SHP77 treated with DMSO at 0.1 percent for 48 hours (cell line): ENCODE measurements around the gene CPN2.

Experiments used
- DNase-seq: peaks from one replicate; lab custom pipeline; 2025; lab: John Stamatoyannopoulos, UW

Gene CPN2

DNA sequence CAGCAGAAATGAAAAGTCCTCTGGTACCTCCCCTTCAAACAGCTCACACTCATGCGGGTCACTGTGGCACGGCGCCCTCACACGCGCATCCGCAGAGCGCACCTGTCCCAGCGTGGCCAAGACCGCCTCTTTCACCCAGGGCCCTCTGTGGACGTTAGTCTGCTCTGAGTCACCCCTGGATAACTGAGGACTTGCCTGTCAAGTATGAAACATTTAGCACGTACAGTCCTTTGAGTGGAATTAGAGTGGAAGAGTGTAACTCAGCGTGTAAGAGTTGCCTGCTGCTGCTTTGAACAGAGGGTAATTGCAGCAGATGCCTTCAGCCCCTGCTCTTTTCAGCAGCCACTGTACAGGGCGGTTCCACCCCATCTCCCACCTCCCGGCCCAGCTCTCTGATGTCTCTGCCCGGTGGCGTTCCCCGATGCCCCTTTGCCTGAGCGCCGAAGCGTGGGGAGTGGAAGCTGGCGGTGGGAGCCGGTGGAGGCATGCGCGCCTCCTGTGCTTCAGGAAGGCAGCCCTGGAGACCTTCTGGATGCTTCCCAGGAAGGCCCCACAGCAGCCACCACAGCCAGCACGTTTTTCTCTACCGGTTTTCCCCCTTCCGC, 23.0 kb downstream of the CPN2 start:
- DNase-seq = no peak

DNA sequence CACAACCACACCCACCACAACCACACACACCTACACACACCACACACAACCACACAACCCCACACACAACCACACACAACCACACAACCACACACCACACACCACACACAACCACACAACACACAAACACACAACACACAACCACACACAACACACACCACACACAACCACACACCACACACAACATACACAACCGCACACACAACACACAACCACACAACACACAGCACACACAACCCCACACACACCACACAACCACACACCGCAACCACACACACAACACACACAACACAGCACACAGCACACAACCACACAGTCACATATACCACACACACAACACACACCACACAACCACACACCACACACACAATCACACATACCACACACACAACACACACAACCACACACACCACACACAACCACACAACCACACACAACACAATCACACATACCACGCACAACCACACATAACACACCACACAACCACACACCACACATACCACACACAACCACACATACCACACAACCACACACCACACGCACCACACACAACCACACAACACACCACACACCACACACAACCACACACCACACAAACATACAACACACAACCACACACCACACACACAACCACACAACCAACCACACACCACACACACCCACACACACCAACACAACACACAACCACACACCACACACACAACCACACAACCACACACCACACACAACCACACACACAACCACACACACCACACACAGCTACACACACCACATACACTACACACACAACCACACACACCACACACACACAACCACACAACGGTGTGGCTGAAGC, 23.7 kb downstream of the CPN2 start:
- no peak for DNase-seq

DNA sequence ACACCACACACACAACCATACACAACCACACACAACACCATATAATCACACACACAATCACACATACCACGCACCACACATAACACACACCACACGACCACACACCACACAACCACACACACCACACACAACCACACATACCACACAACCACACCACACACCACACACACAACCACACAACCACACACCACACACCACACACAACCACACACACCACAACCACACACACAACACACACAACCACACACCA, 24.2 kb downstream of the CPN2 start:
- no peak for DNase-seq

DNA sequence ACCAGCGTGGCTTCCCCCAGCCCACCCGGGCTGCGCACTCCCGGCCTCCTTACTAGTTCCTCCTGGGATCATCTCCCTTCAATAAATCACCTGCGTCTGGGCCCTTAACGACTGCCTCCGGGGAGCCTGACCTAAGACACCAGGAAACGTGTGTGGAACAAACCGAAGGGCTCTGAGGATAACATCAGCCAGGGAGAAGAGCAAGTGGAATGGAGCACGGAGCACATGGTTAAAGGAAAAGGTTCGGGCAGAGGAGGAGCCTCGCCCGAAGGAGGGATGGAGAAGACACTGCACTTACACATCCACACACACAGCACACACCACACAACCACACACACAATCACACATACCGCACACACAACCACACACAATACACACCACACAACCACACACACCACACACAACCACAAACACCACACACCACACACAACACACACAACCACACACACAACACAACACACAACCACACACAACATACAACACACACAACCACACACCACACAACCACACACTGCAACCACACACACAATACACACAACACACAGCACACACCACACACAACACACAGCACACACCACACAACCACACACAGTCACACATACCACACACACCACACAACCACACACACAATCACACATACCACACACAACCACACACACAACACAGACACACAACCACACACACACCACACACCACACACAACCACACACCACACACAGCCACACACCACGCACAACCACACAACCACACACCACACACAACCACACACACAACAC, 24.7 kb downstream of the CPN2 start:
- DNase-seq = no peak

DNA sequence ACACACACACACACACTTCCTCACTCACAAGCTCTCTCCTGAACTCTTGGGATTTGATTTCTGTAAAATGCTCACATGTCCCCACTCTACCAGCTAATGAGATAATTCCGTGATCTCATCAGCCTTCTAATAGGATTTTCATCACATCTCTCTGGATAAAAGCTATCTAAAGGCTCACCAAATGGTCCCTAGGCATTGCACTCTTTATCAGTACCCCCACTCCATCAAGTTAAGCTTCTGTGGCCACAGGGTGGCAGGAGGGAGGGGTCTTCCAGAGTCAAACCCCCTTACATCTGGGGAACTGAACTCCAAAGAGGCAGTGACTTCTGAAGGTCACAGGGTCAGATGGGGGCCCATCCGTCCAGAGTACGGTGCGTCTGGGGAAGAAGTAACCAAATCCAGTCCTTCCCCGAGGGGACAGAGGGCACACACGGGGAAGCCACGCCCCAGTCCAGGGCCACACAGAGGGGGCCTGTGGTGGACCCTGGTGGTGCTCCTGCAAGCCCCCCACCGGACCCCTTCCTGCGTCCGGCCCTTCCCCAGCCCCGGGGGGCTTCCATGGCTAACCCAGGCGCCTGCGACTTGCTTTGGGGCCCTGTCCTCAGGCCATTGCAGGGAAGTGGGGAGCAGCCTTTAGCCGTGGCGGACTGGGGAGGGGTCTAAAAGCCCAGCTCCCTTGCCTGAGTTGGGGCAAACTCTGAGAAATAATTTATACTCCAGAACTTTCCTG, 25.5 kb downstream of the CPN2 start:
- no peak for DNase-seq

DNA sequence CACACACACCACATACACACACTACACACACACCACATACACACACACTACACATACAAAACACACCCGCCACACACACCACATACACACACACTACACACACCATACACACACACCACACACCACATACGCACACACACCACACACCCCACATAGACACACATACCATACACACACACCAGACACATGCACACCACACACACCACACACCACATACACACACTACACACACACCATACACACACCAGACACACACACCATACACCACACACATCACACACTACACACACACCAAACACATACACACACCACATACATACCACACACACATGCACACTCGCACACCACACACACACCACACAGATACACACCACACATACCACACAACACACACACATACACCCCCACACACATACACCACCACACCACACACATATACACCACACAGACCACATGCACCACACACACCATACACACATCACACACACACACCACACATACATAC, 26.3 kb downstream of the CPN2 start:
- DNase-seq = no peak

DNA sequence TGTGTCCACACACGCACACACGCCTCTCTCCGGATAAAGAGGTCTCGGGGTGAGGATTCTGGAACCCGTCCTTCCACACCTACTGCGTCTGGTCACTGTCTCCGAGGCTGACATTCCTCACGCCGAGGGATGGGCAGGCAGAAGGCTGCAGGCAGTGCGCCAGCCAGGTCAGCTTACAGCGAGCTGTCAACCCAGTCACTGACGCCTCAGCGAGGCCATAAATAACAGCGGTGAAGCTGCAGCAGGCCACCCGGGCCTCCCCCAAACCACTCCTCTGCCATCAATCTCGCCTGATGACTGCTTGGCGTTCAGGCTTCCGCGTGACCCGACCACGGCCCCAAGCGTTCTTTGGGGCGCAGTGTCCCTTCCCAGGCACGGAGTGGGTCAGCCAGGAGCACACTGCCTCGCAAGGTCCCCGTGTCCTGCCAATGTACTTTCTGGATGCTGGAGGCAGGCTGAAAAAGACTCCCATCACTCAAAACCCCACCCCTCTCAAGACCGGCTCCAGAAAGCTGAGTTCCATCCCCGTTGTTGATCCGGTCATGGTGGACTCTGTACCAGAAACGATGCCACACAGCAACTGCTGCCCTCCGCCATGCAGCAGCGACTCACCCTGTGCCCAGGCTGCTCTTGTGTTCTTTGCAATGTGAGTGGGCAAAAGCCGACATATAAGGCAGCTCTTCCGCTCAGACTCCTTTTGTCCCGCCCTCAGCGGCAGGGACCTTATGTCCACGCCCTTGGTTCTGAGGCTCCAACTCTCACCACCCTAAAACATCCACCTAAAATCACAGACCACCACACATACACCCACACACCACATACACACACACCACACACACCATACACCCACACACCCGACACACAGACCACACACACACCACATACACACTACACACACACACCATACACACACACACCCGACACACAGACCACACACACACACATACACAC, 27.1 kb downstream of the CPN2 start:
- DNase-seq = no peak

DNA sequence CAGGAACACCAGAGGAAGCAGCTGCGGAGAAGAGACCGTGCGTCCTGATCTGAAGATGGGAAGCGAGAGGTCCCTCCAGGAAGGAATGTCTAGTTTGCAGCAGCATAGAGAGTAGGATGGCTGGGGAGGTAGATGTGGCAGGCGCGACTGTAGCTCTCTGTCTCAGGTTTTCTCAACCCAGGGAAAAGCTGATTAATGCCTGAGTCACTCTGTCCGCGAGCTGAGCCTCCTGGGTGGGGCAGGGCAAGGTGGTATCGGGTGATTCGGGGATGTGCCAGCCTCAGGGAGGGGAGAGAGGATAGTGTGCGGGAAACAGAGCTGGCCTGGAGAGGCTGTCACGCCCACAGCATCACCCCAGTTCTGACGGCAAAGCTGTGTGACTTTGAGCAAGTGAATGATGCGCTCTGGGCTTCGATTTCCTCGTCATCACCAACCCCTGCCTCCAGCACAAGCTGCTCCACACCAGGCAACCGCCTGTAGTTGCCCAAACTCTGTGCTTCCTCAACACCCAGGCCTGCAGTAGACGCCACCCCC, 28.4 kb downstream of the CPN2 start:
- DNase-seq = no peak

DNA sequence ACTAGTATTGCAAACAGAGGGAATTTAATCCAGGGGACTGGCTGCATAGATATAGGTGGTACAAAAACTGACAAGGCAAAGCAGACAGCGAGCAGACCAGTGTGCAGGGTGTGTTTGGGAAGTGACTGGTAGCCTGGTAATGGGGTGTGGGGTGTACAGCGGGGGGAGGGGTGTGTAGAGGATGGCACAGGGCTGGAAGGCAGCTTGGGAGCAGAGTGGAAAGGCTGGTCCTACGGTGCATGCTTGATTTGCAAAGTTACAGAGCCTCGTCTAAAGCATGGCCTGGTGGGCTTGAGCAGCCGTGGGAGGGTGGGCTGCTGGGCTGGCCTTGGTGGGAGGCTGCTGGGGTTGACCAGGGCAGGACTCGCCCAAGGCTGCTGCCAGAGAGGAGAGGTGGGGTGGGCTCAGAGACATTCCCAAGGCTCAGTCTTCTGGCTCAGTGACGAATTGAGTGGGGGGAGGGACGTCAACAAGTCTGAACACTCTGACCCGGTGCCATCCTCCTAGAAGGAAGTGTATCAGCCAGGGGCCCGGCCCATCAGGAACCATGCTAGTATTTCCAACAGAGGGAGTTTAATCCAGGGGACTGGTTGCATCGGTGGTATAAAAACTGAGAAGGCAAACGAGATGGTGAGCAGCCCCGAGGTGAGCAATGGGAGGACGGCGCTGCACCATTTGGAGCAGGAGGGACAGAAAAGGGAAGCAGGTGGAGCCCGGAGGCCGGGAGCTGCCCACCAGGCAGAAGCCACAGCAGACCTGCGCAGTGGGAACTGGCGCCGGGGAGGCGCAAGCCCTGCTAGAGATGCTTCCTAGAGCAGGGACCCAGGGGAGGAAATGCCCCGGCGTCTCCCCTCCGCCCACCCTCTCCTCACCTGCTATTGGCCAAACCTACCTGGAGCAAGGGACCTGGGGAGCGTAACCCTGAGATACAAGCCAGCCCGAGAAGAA, 29.2 kb downstream of the CPN2 start:
- no peak for DNase-seq

DNA sequence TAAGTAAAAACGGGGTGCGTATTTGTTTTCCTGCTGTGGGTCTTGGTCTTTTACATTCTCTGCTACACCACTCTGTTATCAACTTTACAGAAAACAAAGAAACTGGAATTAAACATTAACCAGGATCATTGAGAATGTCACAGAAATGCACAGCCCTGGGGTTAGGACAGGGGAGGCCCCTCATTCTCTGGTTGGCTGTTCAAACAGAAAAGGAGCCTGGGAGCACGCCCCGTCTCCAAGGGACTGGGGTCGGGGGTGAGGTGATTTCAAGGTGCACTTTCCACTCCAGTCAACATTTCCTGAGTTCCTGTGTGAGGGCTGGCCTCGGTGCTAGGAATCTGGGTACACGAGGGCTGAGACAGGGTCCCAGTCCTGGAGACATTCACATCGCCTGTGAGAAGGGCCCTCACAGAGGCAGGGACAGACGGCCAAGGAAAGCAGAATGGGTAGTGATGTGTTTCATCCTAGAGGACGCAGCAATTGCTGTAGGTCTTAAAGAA, 30.3 kb downstream of the CPN2 start:
- no peak for DNase-seq

DNA sequence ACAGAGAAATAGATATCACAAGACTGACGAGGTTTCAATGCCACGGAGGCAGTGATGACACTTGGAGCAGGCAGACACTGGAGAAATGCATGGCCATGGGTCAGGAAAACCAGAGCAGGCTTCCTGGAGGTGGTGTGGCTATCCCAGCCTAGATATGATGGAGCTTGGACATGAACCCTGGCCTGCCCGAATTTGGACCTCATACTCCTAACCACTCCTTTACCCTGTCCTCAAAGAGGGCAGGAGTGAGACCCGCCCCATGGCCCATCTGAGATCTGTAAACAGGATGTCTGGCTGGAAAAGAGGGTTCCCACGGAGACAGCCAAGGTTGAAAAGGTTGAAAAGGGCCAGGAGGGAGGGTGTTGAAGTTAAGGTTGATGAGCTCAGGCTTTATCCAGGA, 31.0 kb downstream of the CPN2 start:
- DNase-seq = no peak

DNA sequence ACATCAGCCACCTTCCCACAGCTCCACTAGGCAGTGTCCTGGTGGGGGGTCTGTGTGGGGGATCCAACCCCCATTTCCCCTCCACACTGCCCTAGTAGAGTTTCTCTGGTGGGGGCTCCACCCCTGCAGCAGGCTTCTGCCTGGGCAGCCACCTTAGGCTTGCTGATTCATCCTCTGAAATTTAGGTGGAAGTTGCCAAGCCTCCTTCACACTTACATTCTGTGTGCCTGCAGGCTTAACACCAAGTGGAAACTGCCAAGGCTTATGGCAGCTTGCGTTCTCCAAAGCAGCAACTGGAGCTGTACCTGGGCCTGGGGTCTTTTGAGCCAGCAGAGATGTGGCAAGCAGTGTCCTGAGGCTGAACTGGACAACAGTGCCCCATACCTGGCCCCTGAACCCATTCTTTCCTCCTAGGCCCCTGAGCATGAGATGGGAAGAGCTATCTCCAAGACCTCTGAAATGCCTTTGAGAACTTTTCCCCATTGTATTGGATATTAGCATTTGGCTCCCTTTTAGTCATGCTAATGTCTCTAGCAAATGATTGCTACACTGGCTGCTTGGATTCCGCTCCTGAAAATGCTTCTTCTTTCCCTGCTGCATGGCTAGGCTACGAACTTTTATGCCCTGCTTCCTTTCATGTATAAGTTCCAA, 32.5 kb downstream of the CPN2 start:
- DNase-seq = no peak

DNA sequence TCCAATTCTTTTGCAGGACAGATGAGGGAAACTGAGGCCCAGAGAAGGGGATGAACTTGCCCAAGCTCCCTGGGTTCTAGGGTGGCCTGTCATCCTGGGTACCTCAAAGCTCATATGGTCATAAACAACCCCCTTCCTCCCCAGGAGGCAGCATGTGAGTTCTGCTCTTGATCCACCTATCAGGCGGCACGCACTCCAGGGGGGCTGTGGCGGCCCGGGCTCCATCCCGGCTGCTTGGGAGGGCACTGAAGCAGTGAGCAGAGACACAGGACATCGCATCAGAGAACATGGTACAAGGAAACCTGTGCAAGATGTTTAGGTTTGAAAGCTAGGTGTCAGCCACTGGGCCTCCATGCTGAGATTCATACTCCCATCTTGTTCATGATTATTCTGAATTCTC, 34.2 kb downstream of the CPN2 start:
- no peak for DNase-seq

DNA sequence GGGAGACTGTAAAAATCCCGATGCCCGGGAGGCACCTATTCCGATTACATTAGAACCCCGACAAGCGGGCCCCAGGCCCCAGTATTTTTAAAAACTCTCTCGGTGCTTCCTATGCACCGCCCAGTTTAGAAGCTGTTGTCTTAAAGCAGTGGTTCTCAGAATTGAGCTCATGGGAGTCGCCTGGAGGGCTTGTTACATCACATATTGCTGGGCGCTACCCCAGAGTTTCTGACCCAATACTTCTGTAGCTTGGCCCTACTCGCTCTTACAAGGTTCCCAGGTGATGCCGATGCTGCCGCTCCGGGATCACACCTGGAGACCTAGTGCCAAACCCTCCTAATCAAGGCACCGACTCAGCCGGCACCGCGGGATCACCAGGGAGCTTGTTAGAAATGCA, 35.2 kb downstream of the CPN2 start:
- DNase-seq = no peak

DNA sequence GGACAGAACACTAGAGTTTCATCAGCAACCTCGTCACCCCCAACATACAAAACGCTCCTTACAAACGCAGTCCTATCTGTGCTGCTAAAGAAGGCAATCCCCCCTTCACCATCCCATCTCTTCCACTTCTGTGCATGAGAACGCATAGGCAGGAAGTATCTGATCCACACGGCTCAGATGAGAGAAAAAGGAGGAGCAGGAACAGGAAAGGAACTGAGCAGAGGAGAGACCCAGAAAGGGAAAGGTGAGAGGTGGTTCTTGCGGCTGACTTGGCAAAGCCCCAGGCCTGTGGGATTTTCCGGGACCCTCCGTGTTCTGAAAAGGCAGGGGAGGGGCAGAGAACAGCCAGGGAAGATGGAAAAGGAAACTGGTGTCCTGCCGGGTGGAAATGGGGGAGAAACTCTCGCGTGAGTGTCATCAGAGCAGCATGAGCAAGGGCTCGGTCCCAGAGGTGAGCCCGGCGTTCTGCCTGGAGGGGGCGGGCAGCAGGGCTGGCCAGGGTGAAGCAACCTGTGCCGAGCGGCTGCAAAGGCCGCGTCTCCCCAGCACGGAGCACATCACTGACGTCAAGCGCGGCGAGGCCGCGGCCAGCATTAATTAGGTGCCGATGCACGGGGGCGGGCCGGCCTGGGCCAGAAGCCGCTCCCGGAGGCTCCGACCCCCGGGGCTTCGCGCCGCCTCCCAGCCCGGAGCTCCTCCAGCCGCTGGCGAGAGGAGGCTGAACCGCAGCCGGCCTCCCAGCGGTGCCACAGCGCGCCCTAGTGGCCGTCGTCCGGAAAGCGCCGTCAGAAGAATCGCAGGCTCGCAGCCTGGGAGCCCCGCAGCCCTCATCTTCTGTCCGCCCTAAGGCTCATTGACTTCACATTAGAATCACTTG, 35.8 kb downstream of the CPN2 start:
- DNase-seq = peak; percentile 52

DNA sequence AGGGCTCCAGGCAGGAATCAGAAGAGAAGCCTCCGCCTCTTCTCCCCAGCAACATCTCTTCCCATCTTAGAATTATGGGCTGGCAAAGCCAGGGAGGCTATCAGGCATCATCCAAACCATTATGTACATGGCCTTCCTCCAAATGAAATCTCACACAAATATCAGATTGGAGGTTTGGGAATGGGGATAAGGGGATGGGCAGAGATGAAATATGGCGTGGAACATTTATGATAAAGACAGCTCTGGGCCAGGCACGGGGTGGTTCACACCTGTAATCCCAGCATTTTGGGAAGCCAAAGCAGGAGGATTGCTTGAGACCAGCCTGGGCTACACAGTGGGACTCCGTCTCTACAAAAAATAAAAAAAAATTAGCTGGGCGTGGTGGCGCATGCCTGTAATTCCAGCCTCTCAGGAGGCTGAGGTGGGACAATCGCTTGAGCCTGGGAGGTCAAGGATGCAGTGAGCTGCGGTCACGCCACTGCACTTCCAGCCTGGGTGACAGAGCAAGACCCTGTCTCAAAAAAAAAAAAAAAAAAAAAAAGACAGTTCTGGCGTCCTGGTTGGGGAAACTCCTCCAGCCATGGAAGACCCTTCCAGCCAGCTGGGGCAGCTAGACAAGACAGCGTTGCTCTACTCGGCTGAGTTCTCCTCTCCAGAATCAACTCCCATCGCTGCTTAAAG, 36.6 kb downstream of the CPN2 start:
- no peak for DNase-seq

DNA sequence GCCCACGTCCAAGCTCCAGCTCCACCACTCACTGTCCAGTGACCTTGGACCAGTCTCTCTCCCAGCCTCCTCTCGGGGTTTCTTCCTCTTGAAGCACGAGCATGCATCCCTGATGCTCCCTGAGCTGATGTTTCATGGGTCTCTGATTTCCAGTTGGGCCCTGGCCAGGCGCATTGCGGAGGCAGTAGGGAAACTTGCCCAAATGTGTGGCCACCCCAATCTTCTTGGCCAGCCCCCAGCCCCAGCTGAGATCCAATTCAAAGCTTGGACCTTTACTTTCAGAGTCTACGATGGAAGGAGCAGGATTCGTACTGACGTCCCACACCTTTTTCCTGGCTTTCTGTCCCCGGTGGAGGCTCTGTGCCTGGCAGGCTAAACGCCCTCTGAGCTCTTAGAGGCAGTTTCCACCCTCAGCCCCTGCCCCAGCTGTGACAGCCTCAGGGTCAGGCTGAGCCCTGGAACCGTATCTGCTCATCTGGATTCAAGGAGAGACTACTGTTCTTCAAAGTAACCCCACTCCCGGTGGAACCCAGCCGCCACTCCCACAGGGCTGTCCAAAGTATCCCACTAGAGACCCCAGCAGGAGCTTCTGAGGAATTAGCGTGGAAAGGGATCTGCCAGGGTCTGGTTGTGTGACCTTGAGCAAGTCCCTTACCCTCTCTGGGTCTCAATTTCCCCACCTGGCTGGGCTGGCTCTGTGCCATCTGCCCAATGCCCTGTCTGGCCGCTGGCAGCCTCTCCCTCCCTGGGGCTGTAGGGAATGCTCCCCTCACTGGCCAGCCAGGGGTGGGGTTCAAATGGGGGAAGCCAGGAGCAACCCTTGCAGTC, 37.4 kb downstream of the CPN2 start:
- no peak for DNase-seq
